Right atrium auricular region (tissue), 2 donors: ENCODE data around the gene RHEB. TPM values are rescaled to one million over a fixed set of nuclear protein-coding genes. Genes with fewer than 3 reads are reported as not detected.

Experiments
- DNase-seq: peaks from one replicate; pipeline ENCODE4 v3.0.0-alpha.2; 2019; ENCODE audit warnings: low spot score
- H3K27ac ChIP-seq, 2 donors: fragments of 200-600 bp; sonication (generic); 1 replicate in 1 of 2; 2 replicates in 1 of 2; pipeline ENCODE4 v1.5.1; 2016 to 2019
- H3K27me3 ChIP-seq, 2 donors: fragments of 200-600 bp; sonication (generic); one replicate each; pipeline versions ENCODE4 v1.5.1 to v1.6.0; 2017 to 2019
- H3K36me3 ChIP-seq: fragments of 200-600 bp; sonication (generic); one replicate; pipeline ENCODE4 v1.5.1; 2016
- H3K4me1 ChIP-seq, 2 donors: fragments of 200-600 bp; sonication (generic); one replicate each; pipeline versions ENCODE4 v1.5.1 to v1.6.0; 2017 to 2019
- H3K4me3 ChIP-seq, 2 donors: fragments of 200-600 bp; sonication (generic); 1 replicate in 1 of 2; 2 replicates in 1 of 2; pipeline ENCODE4 v1.5.1; 2017 to 2019; ENCODE audit warnings: mild to moderate bottlenecking in 1 of 2, moderate library complexity in 1 of 2
- H3K9me3 ChIP-seq, 2 donors: fragments of 200-600 bp; sonication (generic); one replicate each; pipeline ENCODE4 v1.5.1; 2019
- total RNA-seq, 2 donors: library from RNA; depleted of rRNA; stranded (reverse); fragments of >200 nt; gene quantifications; one replicate each; pipeline ENCODE4 v1.1.0, GENCODE V29; 2016
- TF ChIP-seq, protein P1 (sequence below), 2 donors: fragments of 200-600 bp; sonication (generic); IDR thresholded peaks; one replicate each; pipeline ENCODE4 v1.5.1; 2019; ENCODE audit warnings: antibody characterized with exemption in 2 of 2

The RHEB gene
- total RNA-seq, 2 donors from 2014 or later = 77.9 to 128 TPM

GRCh38 chr7:151423936-151424335 is 95.8 kb downstream of the RHEB start:
- no peak for DNase-seq
- H3K27me3 ChIP-seq = no peaks in the 10 kb centered on the region
- TF ChIP-seq, protein P1, sequence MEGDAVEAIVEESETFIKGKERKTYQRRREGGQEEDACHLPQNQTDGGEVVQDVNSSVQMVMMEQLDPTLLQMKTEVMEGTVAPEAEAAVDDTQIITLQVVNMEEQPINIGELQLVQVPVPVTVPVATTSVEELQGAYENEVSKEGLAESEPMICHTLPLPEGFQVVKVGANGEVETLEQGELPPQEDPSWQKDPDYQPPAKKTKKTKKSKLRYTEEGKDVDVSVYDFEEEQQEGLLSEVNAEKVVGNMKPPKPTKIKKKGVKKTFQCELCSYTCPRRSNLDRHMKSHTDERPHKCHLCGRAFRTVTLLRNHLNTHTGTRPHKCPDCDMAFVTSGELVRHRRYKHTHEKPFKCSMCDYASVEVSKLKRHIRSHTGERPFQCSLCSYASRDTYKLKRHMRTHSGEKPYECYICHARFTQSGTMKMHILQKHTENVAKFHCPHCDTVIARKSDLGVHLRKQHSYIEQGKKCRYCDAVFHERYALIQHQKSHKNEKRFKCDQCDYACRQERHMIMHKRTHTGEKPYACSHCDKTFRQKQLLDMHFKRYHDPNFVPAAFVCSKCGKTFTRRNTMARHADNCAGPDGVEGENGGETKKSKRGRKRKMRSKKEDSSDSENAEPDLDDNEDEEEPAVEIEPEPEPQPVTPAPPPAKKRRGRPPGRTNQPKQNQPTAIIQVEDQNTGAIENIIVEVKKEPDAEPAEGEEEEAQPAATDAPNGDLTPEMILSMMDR (IDR thresholded peaks at IDR 0.05) = no peak

DNA sequence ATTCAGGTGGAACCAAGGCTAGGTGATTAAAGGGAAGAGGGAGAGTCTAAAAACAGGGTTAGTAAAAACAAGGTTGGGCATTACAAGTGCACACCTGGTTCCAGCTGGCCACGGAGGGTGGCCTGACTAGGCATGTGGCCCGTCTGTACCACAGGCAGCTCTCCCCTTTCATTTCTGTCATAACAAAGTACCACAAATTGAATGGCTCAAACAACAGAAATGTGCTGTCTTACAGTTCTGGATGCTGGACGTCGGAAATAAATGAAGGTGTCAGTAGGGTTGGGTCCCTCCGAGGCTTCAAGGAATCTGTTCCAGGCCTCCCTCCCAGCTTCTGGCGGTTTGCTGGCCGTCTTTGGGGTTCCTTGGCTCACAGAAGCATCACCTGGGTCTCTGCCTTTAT is 96.5 kb downstream of the RHEB start:
- TF ChIP-seq, protein P1 (IDR thresholded peaks at IDR 0.05) = no peak
- H3K4me1 ChIP-seq = peaks cover 0 to 3% of the 10 kb centered on the region in 2 donors
- peaks cover 0 to 17% of the 10 kb centered on the region in 2 donors for H3K9me3 ChIP-seq
- H3K27ac ChIP-seq = no peak overlapping the region
- H3K4me3 ChIP-seq = no peak overlapping the region
- H3K27me3 ChIP-seq = no peaks in the 10 kb centered on the region
- H3K36me3 ChIP-seq = no peaks in the 10 kb centered on the region
- no peak for DNase-seq

More at GRCh38 chr7:151423936-151424335, 95.8 kb downstream of the RHEB start:
- Histone ChIP-seq H3K4me3 (no peak overlapping the region), H3K4me1 (peaks cover 0 to 10% of the 10 kb centered on the region in 2 donors), H3K9me3 (peaks cover 0 to 17% of the 10 kb centered on the region in 2 donors), H3K27ac (no peak overlapping the region), H3K36me3 (no peaks in the 10 kb centered on the region)

GRCh38 chr7:151422212-151422611 is 97.5 kb downstream of the RHEB start:
- no peaks in the 10 kb centered on the region for H3K27me3 ChIP-seq
- H3K4me3 ChIP-seq = no peak overlapping the region
- DNase-seq = no peak
- H3K9me3 ChIP-seq = peaks cover 0 to 17% of the 10 kb centered on the region in 2 donors
- no peak overlapping the region for H3K27ac ChIP-seq
- no peaks in the 10 kb centered on the region for H3K36me3 ChIP-seq
- peaks cover 0 to 3% of the 10 kb centered on the region in 2 donors for H3K4me1 ChIP-seq
- TF ChIP-seq, protein P1 (IDR thresholded peaks at IDR 0.05) = no peak

- H3K4me1 ChIP-seq = no peaks in the 10 kb centered on the region
- H3K27me3 ChIP-seq = no peaks in the 10 kb centered on the region
- no peak overlapping the region for H3K4me3 ChIP-seq
- TF ChIP-seq, protein P1 (IDR thresholded peaks at IDR 0.05) = no peak
- H3K9me3 ChIP-seq = peaks cover 0 to 17% of the 10 kb centered on the region in 2 donors
- H3K36me3 ChIP-seq = no peaks in the 10 kb centered on the region
- no peak overlapping the region for H3K27ac ChIP-seq
- DNase-seq = no peak
Observed at GRCh38 chr7:151420144-151420543, 99.6 kb downstream of the RHEB start.

DNA sequence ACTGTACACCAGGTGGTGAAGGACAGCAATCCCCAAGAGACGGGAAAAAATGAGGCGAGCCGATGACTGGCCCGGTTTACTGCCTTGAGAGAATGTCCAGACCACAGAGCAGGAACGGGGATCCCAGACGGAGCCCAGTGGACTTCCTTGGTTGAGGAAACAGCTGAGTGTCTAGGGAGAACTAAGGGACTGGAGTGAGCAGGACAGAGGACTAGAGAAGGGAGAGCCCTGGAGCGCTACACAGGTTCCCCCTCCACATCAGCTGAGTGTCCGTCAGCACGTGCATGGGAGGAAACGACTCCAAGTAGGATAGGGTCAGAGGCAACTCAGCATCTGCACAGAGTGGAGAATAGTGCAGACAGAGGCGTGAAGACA is 102.8 kb downstream of the RHEB start:
- Histone ChIP-seq H3K27me3 (no peaks in the 10 kb centered on the region), H3K36me3 (no peaks in the 10 kb centered on the region), H3K27ac (no peak overlapping the region), H3K9me3 (peaks cover 0 to 11% of the 10 kb centered on the region in 2 donors), H3K4me3 (no peak overlapping the region), H3K4me1 (no peaks in the 10 kb centered on the region)
- TF ChIP-seq, protein P1 (IDR thresholded peaks at IDR 0.05) = no peak
- no peak for DNase-seq
